ENCODE data around the gene SLC12A6.
"Not testable (repeated sequence)": the region's sequence is repeated elsewhere in the genome, so short reads cannot be mapped to it uniquely, and the experiment has no call there.

The SLC12A6 gene

GRCh38 chr15:34342737-34343575, 5.4 kb upstream of the SLC12A6 start, which contains the start of the genes NOP10 and NUTM1:
NOP10 (minus strand) TSS chr15:34343136; CDS start chr15:34343073, 63 bp downstream.
NUTM1 (plus strand) TSS chr15:34343315; CDS start chr15:34343697, 382 bp downstream.
- DNase-seq (ENCODE audit: low spot score) (peak; percentile 94), ATAC-seq (ENCODE audit: low read depth) (peak; percentile 83)
- Histone ChIP-seq H3K36me3 (ENCODE audit: low read depth) (peaks cover 39% of the 10 kb centered on the region), H3K27me3 (ENCODE audit: insufficient read depth, poor library complexity, severe bottlenecking) (no peaks in the 10 kb centered on the region), H3K4me3 (ENCODE audit: severe bottlenecking) (peak within 1 kb of the TSS; percentile 60), H3K9me3 (ENCODE audit: severe bottlenecking) (no peaks in the 10 kb centered on the region), H3K27ac (ENCODE audit: poor library complexity, severe bottlenecking) (peak within 1 kb of the TSS; percentile 72), H3K4me1 (ENCODE audit: insufficient read depth, poor library complexity, severe bottlenecking) (peaks cover 8% of the 10 kb centered on the region)
- TF ChIP-seq, protein P1, sequence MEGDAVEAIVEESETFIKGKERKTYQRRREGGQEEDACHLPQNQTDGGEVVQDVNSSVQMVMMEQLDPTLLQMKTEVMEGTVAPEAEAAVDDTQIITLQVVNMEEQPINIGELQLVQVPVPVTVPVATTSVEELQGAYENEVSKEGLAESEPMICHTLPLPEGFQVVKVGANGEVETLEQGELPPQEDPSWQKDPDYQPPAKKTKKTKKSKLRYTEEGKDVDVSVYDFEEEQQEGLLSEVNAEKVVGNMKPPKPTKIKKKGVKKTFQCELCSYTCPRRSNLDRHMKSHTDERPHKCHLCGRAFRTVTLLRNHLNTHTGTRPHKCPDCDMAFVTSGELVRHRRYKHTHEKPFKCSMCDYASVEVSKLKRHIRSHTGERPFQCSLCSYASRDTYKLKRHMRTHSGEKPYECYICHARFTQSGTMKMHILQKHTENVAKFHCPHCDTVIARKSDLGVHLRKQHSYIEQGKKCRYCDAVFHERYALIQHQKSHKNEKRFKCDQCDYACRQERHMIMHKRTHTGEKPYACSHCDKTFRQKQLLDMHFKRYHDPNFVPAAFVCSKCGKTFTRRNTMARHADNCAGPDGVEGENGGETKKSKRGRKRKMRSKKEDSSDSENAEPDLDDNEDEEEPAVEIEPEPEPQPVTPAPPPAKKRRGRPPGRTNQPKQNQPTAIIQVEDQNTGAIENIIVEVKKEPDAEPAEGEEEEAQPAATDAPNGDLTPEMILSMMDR (IDR thresholded peaks at IDR 0.05; ENCODE audit: poor library complexity, severe bottlenecking), result peak; percentile 100

DNA sequence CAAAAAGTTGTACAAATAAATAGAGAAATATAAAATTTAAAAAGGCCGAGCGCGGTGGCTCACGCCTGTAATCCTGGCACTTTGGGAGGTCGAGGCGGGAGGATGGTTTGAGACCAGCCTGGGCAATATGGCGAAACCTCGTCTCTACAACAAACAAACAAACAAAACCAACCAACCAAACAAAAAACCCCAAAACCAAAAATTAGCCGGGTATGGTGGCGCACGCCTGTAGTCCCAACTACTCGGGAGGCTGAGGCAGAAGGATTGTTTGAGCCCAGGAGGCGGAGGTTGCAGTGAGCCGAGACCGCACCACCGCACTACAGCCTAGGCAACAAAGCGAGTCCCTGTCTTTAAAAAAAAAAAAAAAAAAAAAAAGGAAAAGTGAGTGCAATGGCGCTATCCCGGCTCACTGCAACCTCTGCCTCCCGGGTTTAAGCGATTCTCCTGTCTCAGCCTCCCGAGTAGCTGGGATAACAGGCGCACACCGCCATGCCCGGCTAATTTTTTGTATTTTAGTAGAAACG, 4.7 kb upstream of the SLC12A6 start:
- H3K36me3 ChIP-seq (ENCODE audit: low read depth), result peaks cover 39% of the 10 kb centered on the region
- not testable (repeated sequence) for H3K4me1 ChIP-seq (ENCODE audit: insufficient read depth, poor library complexity, severe bottlenecking); DNase-seq (ENCODE audit: low spot score); ATAC-seq (ENCODE audit: low read depth); H3K9me3 ChIP-seq (ENCODE audit: severe bottlenecking); H3K27me3 ChIP-seq (ENCODE audit: insufficient read depth, poor library complexity, severe bottlenecking)
- H3K4me3 ChIP-seq (ENCODE audit: severe bottlenecking), result peak overlapping the region; percentile 60
- peak overlapping the region; percentile 72 for H3K27ac ChIP-seq (ENCODE audit: poor library complexity, severe bottlenecking)

DNA sequence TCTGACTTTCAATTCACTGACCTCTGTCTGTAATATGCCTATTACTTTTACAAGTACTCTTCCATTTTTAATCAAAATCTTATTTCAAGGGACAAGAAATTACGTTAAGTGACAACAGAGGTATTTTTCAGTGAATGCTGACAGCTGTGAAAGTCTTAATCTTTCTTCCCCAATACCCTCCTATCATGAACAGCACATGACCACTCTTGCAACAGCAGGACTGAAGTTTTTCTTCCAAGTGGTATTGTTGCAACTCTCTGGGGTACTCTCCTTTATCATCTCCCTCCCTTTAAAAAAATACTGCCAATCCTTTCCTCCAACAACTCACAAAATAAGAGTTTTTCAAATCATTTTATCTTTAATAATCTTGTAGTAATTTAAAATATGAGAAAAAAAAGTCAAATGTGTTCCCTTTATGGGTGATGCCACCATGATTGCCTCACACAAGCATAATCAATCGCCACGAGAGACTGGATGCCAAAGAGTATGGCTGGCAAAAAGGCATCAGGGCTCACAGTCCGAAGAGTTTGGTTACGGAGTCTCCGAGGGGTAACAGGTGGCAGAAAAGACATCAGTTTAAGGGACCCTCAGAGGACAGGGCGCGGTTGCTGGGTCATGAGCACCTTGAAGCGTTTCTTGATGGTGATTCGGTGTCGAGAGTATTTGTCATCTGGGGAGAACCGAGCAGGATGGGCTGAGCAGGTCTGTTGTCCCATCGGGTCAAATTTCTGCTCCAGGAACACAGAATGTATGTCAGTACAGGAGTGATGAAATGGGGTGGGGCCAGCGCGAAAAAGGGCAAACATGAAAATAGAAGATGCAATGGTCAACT, 4.0 kb upstream of the SLC12A6 start:
- TF ChIP-seq, protein P1 (IDR thresholded peaks at IDR 0.05; ENCODE audit: poor library complexity, severe bottlenecking), result no peak
- H3K4me3 ChIP-seq (ENCODE audit: severe bottlenecking), result peak overlapping the region; percentile 60
- no peak overlapping the region for H3K27ac ChIP-seq (ENCODE audit: poor library complexity, severe bottlenecking)
- H3K4me1 ChIP-seq (ENCODE audit: insufficient read depth, poor library complexity, severe bottlenecking), result peaks cover 8% of the 10 kb centered on the region
- DNase-seq (ENCODE audit: low spot score) (no peak), ATAC-seq (ENCODE audit: low read depth) (no peak)
- no peaks in the 10 kb centered on the region for H3K27me3 ChIP-seq (ENCODE audit: insufficient read depth, poor library complexity, severe bottlenecking)
- peaks cover 39% of the 10 kb centered on the region for H3K36me3 ChIP-seq (ENCODE audit: low read depth)
- no peaks in the 10 kb centered on the region for H3K9me3 ChIP-seq (ENCODE audit: severe bottlenecking)

GRCh38 chr15:34339946-34340345, 2.4 kb upstream of the SLC12A6 start:
- ATAC-seq (ENCODE audit: low read depth), result no peak

More at GRCh38 chr15:34339946-34340345, 2.4 kb upstream of the SLC12A6 start:
- H3K4me1 ChIP-seq (ENCODE audit: insufficient read depth, poor library complexity, severe bottlenecking), result peaks cover 20% of the 10 kb centered on the region
- no peak overlapping the region for H3K4me3 ChIP-seq (ENCODE audit: severe bottlenecking)
- peaks cover 39% of the 10 kb centered on the region for H3K36me3 ChIP-seq (ENCODE audit: low read depth)
- no peaks in the 10 kb centered on the region for H3K27me3 ChIP-seq (ENCODE audit: insufficient read depth, poor library complexity, severe bottlenecking)
- H3K9me3 ChIP-seq (ENCODE audit: severe bottlenecking), result no peaks in the 10 kb centered on the region
- H3K27ac ChIP-seq (ENCODE audit: poor library complexity, severe bottlenecking), result peak overlapping the region; percentile 10
- TF ChIP-seq, protein P1 (IDR thresholded peaks at IDR 0.05; ENCODE audit: poor library complexity, severe bottlenecking), result no peak
- DNase-seq (ENCODE audit: low spot score), result no peak
